Stimulated activated CD8-positive, alpha-beta memory T cell treated with anti-CD3 and anti-CD28 coated beads, Interleukin-7, amount 100 ng/mL, for 4 hours (primary cell): ENCODE data around the gene ITGB2.

Source experiments
- DNase-seq, 2 donors: peaks; one replicate each; pipeline ENCODE4 v3.0.0-alpha.2; 2020; ENCODE audit warnings: low read depth in 2 of 2

Gene ITGB2

DNA sequence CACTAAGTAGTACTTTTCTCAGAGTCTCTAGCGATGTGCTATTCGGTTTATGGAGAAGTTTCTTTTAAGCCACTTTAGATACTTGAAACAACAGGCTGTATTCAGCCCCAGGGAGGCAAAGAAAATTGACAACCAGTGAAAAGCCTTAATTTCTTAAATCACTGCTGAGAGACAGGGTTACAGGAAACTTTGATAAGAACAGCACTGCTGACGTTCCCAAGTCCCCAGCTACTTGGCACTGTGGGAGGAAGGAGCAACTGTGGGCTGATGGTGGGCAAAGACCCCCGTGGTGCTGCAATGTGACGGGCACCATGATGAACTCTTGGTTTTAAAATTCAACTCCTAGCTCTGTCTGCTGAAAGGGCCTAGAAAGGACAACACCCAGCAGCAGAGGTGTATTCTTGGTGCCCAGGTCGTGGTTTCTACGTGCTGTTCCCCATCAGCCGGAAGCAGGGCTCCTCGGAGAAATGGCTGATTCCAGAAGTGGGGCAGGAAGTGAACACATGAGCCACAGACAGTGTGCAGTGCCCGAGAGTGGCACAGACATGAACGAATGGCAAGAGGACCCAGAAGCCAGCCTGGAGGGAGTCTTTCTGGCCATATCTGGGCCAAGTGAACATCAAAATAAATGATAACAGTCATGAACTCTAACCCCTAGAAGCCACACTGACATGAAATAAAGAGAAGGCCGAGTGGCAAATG is 52.5 kb downstream of the ITGB2 start:
- no peak for DNase-seq

DNA sequence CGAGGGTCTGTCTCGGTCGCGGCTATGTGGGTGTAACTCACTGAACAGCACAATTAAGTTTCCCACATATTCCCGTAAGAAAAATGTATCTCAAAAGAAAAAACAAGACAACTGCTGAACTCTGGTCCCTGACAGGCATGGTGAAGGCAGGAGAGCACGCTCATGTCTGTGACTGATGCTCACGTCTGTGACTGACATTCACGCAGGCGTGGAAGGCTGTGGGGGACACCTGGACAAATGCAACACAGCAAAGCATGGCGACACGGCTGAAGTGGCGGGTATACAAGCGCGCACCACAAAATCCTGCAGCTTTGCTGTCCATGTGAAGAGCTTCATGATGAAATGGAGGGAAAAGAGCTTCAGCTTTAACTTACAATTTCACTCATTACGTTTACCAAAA is 53.2 kb downstream of the ITGB2 start:
- no peak for DNase-seq

DNA sequence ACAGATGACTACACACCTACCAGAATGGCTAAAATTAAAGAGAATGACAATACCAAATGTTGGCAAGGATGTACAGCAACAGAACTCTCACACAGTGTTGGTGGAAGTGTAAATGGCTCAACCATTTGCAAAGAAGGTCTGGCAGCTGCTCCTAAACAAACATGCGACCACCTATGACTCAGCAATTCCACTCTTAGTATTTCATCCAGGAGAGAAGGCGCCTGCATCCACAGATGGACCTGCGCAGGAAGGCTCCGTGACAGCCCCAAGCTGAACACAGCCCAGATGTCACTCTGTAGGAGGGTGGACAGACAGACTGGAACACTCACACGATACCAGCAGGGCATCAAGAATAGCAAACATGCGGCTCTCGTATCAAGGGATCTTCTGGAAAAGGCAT is 53.9 kb downstream of the ITGB2 start:
- DNase-seq = no peak

DNA sequence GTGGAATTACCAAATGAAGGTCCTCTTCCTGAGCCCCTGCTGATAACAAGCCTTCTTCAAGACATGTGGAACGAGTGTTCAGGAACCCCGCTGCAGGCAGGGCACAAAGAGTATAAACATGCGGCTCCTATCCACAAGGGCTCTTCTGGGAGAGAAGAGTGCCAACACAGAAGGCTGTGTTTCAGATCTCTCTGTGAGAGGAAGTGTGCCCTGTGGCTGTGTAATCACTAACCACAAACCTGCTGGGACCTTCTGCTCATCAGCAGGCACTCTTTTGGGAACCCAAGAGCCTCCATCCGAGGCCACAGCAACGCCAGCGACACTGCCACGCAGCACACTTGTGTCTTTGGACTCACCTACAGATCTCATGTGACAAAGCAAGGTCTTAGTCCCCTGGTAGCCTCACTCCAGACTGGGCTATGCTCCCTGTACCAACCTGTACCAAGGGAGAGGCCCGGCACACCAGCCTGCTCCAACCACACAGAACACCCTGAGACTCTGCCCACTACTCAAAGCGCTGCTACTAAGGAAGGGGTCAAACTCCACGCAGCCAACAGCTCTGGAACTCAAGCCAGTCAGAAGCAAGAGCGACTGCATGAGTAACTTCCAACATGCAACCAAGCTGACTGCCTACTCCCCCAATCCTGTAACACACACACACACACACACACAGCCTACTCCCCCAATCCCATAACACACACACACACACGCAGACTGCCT is 55.0 kb downstream of the ITGB2 start:
- DNase-seq = no peak

DNA sequence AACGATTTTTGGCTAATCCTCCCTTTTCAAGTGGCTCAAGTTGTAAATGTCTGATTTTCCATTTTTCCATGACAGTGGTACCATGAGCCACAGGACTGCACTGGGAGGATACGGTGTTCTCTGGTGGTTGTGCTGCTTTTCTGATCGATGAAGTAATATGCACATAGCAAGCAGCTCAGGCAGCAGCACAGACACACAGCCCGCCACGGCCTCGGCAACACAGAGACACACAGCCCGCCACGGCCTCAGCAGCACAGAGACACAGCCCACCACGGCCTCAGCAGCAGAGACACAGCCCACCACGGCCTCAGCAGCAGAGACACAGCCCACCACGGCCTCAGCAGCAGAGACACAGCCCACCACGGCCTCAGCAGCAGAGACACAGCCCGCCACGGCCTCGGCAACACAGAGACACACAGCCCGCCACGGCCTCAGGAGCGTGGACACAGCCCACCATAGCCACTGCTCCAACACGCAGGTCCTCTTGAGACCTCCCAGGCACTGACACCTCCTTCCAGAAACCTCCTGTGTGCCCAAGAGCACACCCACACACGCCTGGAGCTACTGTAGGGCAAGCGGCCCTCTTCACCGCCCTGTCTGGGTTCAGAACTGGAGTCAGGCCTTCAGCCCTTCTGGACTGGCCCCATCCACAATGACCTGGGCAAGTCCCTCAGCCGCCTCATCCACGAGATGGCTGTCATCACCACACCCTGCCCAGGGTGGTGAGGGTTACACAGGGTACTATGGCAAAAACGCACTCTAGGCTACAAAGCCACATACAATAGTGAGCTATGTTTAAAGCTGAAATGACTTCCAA is 57.6 kb downstream of the ITGB2 start:
- no peak for DNase-seq

DNA sequence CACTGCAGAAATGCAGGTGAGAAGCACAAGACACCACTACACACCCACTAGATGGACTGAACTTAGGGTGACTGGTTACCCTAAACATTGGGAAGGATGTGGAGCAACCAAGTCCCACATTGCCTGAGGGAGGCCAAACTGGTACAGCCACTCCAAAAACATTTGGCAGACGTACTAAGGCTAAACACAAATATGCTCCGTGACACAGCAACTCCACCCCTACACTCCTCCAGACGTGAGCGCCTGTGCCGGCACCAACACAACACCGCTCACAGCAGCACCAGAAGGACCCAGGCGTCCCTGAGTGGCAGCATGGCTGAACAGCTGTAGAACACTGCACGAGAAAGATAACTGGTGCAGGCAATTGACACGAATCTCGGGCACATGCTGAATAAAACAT is 61.9 kb downstream of the ITGB2 start:
- DNase-seq = no peak

DNA sequence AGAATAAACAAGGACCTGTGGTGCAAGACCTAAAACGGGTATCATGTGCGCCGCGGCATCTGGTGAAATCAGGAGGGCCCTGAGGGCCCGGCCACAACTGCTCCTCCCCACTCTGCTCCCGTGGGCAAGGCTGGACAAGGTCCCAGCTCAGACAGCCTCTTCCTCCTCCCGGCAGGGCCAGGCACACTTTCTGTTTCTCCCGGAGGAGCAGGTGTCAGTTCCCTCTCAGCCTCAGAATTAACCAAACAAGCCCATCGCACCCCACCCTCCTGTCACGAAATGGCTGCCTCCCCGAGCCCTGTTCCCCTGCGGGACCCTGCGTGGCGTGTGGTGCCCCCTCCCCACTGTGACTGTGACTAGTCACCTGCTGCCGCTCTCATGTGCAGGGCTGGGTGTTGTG is 62.4 kb downstream of the ITGB2 start:
- DNase-seq = no peak

DNA sequence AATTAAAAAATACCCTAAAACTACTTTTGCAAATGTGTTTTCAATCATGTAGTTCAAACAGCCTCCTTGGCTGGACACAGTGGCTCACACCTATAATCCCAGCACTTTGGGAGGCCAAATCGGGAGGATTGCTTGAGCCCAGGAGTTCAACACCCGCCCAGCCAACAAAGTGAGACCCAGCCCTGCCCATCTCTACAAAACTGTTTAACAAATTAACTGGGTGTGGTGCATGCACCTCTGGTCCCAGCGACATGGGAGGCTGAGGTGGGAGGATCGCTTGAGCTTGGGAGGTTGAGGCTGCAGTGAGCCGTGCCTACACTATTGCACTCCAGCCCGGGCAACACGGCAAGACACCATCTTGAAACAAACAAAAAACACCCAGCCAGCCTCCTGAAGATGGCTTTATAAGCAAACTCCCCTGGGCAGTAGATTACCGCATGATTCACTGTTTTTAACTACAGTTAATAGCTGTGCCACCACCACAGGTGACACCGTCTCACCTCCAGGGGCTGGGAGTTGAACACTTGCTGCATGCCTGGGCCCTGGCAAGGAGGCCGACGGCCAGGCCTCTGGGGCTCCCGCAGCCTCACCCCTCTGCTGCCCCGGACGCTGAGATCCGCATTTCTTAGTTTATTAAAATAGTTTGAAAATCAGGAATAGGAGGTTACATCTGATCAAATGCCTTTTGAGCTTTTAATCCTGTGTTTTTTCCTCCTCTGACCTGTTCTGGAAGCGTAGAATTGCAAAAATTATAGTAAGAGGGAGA is 63.4 kb downstream of the ITGB2 start:
- no peak for DNase-seq

DNA sequence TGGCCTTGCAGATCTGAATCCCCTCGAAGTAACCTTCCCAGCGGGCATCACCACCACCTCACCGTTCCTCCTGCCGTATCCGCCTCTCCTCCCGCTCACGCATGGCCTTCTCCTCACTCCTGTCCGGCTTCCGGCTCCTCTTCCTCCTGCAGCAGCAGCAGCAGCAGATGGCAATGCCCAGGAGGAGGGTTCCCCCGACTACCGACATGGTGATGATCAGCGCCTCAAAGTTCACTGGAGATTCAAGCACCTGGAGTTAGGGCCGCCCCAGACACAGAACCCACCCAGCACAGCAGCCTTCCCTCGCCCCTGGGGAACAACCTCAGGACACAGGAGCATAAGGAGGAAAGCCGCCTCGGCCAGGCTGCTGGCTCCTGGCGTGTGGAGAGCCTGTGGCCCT is 64.6 kb downstream of the ITGB2 start:
- no peak for DNase-seq

DNA sequence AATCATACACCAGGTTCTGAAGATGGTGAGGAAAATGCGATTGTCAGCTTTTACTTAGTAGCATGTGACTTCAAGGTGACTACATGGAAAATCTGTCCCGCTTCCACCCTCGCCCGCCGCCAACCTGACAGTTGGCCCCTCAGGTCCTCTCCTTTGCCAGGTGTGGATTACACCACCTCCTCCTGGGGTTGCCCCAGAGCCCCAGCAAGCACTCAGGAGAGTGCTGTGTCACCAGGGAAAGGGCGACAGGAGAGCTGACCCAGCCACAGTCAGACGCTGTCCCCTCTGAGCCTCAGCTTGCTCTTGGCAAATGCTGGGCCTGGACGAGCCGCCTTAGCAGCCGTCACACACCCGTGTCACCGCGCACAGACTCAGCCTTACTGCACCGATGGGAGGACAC is 65.1 kb downstream of the ITGB2 start:
- DNase-seq = no peak

DNA sequence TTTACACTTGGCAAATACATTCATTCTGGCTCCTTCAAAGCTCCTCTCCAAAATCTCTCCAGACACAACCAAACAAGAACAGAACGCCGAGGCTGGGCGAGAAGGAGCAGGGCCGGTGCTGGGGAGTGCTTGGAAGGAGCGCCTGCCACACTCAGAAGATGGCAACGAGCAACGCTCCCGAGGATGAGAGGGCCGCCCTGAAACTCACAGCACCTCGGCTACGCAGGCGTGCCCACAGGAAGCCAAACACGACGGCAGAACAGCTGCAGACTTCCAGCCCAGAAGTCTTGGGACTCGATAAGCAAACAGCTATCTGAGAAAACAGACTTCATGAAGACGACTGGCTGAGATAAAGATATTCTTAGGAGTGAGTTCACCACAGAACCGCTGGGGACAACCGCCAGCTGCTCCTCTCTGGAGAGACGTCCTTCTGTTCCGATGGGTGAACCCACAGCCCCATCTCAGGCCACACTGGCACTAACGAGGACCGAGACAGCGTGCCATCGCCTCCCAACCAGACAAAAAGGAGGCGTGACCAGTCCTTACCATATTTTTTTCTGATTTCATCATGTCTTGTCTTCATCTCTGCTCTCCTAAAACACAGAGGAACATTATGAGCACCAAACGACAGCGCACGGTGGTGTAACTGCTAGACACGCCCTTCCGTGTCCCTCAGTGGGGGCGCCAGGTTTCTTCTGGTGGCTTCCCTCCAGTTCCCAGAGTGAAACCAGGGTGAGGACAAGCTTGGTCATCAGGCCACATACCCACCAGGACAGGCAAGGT is 65.8 kb downstream of the ITGB2 start:
- no peak for DNase-seq

DNA sequence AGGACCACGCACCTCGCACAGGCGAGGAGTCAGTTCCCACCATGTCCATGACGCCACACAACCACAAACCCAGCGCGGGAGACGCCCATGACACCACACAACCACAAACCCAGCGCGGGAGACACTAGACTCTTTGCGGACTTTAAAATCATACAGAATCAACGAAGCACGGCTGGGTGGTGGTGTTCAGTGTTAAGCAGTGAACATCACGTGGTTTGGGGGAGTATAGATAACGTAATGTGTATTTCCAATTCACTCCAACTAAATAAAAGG is 66.4 kb downstream of the ITGB2 start:
- peak in 1 of 2 donors; percentile 20 for DNase-seq

DNA sequence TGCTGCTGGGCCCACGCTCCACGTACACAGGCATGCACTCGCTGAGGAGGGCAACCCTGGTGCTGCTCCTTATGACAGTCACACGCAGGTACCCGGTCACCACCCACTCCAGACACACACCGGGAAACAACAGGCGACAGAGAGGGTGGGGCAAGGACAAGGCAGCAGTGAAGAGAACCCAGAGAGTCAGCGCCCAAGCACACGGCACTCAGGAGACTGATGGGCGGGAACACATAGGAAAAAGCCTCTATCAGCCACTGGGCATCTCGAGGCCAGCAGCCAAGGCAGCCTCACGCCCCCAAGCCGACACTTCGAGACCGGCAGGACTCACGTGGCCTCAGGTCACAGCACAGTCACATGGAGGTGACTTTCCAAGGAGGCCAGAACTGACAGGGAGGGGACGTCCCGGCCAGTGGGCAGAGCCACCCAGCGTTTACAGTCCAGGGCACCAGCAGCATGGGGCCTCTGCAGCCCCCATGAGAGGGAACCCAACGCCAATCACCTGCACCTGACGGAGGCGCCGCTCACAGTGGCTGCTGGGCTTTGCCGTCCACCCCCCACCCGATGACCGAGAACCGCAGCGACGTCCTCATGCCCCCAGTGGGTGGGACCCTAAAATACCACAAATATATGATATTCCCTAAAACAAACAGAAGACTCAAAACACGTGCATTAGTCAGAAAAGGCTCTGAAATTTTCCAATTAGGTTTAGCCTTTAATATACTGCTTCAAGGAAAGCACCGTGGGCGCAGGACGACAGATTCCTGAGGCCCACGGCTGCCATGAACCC is 66.9 kb downstream of the ITGB2 start:
- DNase-seq = no peak

DNA sequence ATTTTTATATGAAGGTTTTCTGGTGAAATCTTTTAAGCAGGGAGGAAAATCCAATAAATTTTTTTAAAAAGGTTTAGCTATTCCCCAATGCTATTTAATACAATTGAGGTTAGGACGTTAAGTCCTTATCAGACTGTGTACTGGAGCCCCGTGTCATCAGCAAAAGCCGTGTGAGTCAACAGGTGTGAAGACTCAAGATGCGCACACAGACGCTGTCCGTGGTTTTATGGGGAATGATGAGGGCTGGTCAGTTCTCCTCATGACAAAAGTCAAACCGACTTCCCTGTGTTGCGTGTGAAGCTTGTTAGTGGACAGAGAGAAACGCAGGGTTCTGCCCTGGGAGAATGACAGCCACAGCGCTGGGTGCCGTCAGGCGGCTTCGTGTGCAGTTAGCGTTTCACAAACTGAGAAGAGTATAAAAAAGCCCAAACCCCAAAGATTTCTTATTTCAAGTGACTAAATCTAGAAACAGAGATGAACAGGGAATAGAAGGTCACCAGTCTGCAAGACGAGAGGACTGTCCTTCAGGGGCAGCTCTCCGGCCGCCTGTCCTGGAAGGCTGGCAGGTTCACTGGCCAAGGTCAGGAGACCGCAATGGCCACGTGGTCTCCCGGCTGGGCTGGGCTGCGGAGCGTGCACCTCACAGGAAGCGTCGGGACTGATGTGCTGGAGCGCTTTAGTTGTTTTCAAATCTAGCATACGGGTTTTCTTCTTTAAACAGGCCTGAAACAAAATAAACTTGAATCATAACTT is 69.6 kb downstream of the ITGB2 start:
- no peak for DNase-seq

DNA sequence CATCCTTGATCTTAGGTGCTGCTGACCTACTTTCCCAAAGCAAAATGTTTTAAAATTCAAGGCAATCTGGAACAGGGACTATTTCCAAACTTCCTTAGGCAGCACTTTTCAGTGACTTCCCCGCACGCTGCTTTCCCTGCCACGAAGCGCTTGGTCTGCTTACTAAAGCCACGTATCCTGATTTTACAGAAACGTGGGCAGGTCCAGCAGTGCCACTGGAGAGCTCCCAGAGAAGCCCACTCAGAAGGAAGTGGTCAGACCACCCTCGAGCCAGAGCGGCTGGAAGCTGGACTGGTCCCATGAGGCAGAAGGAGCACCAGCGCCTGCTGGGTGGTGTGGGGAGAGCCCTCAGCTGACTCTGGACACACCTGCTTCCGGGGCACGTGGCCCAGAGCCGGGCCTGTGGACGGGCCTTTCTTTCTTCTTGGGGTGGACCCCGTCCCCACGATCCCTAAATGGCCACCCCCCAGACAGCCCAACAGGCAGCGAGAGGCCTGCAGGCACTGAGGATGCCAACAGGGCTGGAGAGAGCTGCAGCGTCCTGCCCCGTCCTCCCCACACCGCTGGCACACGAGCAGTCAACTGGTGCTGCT is 70.4 kb downstream of the ITGB2 start:
- no peak for DNase-seq

DNA sequence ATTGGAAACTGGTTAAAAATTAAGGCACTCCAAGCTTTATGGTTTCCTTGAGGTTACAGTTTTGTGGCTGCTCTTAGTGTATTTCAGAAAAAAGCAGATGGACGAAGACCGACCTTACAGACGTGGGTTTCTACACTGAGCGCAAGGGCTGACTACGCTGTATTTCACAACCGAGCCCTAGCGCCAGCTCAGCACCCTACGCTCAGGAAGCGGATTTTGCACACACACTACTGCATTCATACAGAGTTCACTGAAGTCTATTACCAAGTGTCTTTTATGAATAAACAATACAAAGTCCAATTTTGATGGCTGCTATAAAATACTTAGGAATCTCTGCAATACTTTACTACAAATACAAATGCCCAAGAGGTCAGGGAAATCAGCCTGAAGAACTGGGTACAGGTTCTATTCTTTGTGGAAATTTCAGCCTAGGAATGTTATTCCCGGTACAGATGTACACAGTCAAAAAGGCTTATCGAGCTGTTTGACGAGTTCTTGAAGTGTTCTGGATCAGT is 71.0 kb downstream of the ITGB2 start:
- no peak for DNase-seq

DNA sequence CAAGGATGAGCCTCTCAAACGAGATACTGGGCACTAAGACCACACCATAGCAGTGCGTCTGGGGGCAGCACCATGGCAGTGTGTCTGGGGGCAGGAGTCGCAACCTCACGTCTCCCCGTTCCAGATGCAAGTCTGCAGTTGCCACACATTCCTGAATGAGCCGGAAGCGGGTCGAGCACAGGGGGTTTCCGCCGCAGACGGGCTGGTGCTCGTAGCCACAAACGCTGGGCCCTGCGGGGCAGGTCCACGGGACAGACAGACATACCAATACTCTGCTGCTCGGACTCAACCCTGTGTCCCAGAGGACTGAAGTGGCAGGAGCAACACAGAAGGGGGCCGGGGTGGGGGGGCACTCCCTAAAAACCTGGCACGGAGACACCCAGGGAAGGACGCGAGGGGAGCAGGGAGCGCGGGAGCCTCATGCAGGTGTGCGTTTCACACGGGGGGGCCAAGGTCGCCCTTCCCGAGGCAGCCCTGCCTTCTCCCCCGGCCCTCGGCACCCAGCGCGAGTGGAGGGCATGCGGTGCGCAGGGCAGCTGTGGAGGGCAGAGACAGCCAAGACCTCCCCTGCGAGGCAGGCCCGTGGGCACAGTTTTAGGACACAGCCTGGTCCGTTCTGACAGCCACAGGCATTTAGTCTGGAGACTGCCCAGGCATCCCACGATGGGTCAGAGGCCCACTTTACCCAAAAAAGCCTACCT is 71.7 kb downstream of the ITGB2 start:
- DNase-seq = no peak

DNA sequence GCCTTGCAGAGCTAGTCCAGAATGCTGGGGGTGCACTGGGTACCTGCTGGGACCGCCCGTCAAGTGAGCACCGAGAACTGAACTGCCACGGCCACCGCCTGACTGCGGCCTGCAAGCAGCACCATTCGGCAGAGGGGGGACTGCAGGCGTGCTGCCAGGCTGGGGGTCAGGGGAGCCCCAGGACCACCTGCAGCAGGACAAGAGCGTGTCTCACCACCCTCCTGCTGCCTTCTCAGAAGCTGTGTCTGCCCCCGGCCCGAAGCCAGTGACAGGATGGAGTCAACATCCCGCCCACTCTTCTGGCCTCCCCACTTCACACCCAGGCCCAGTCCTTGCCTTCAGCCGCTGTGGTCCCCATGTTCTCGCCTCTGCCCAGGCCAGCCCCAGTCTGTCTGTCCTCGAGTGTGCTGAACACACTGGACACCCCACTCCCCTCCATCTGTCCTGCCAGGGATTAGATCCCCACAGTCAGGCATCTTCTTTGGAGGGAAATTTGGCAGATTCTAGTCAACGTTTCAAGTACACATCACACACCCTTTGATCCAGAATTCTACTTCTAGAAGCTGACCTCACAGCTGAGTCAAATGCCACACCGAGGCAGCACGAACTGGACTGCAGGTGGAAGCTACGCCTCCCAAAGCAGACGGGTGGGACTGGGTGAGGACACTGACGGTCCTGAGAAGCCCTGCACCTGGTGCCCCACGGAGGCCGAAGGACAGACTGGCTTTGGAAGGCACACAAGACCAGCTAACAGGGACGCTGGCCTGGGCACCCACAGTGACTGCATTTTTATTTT is 73.2 kb downstream of the ITGB2 start:
- DNase-seq = no peak
